SK-N-SH treated with all-trans-retinoic acid at 6 μM for 48 hours (cell line): ENCODE measurements around the gene ADCY9.

Experiments used
- ARNTL ChIP-seq: fragments of 450-650 bp; formaldehyde crosslinking; IDR thresholded peaks from 2 replicates; pipeline ENCODE4 v1.5.0; 2020; ENCODE audit warnings: low read depth, mild to moderate bottlenecking, moderate library complexity, borderline replicate concordance
- ESRRG ChIP-seq: fragments of 250-450 bp; sonication (Bioruptor Pico); IDR thresholded peaks from 2 replicates; pipeline ENCODE4 v1.6.1; 2021; ENCODE audit warnings: mild to moderate bottlenecking
- GLIS3 ChIP-seq: fragments of 250-450 bp; sonication (Bioruptor Pico); IDR thresholded peaks from 2 replicates; pipeline ENCODE4 v1.5.0; 2020; ENCODE audit warnings: mild to moderate bottlenecking, moderate library complexity
- ISL1 ChIP-seq: fragments of 250-450 bp; sonication (Bioruptor Pico); IDR thresholded peaks from 2 replicates; pipeline ENCODE4 v2.1.2; 2022; ENCODE audit warnings: mild to moderate bottlenecking, moderate library complexity
- OSR1 ChIP-seq: fragments of 250-450 bp; sonication (Bioruptor Pico); IDR thresholded peaks from 2 replicates; pipeline ENCODE4 v1.8.0; 2022; ENCODE audit warnings: moderate library complexity, mild to moderate bottlenecking, inconsistent platforms
- RARB ChIP-seq: fragments of 250-450 bp; sonication (Bioruptor Pico); IDR thresholded peaks from 2 replicates; pipeline ENCODE4 v1.8.0; 2021; ENCODE audit warnings: mild to moderate bottlenecking, moderate library complexity
- ZFP3 ChIP-seq: fragments of 250-450 bp; sonication (Bioruptor Pico); IDR thresholded peaks from 2 replicates; pipeline ENCODE4 v1.5.0; 2020; ENCODE audit warnings: mild to moderate bottlenecking, moderate library complexity
- ZFP30 ChIP-seq: fragments of 450-650 bp; formaldehyde crosslinking; IDR thresholded peaks from 2 replicates; pipeline ENCODE4 v1.5.0; 2022; ENCODE audit warnings: mild to moderate bottlenecking, moderate library complexity
- ZNF70 ChIP-seq: fragments of 450-650 bp; formaldehyde crosslinking; IDR thresholded peaks from 2 replicates; pipeline ENCODE4 v1.5.0; 2020; ENCODE audit warnings: mild to moderate bottlenecking, moderate library complexity
- ZNF8 ChIP-seq: fragments of 450-650 bp; formaldehyde crosslinking; IDR thresholded peaks from 2 replicates; pipeline ENCODE4 v1.5.0; 2020; ENCODE audit warnings: mild to moderate bottlenecking, moderate library complexity
- TF ChIP-seq, protein P1 (sequence below): fragments of 250-450 bp; sonication (Bioruptor Pico); IDR thresholded peaks from 2 replicates; pipeline ENCODE4 v1.8.0; 2020; ENCODE audit warnings: mild to moderate bottlenecking, moderate library complexity, borderline replicate concordance
- TF ChIP-seq, protein P2 (sequence below): fragments of 250-450 bp; sonication (Bioruptor Pico); IDR thresholded peaks from 2 replicates; pipeline ENCODE4 v1.8.0; 2021; ENCODE audit warnings: low read depth, mild to moderate bottlenecking, moderate library complexity, borderline replicate concordance
- TF ChIP-seq, protein P3 (sequence below): fragments of 250-450 bp; sonication (Bioruptor Pico); IDR thresholded peaks from 2 replicates; pipeline ENCODE4 v1.5.0; 2020; ENCODE audit warnings: mild to moderate bottlenecking, moderate library complexity
- TF ChIP-seq, protein P4 (sequence below): fragments of 250-450 bp; sonication (Bioruptor Pico); IDR thresholded peaks from 2 replicates; pipeline ENCODE4 v1.5.1; 2021; ENCODE audit warnings: mild to moderate bottlenecking, moderate library complexity

DNA sequence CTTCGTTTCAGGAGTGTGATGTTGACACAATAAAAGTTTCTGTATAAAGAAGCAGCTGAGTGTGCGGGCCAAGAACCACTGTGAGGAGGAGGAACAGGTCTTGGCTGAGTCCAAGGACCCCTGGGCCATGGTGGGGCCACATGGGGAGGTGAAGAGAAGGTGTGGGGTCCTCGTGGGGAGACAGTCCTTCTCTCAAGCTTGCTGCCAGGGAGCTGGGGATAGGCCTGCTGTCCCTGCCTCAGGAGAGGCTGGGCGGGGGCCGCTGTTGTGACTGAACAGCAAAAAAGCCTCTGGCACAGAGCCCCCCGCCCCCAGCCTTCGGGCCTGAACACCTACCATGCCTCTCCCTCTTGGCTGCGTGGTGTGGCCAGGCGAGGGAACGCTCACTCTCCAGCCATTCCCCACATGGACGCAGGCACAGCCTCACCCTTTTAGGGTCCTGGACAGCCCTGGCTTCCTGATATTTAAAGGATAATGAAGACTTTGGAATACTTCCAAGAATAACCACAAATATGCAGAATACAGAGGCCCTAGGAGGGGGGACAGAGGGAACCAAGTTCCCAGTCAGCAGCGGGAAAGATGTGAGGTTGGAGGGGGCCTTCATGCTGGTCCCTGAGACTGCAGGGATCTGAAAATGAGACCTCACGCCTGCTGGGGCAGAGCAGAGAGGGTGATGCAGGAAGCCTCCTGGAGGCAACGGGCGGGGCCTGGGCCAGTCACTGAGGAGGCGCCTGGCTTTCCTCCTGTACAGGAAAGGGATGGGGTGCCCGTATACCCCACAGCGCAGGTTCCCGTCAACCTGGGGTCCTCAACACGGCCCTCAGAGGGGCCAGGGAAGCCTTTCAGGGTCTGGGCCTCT is 135.8 kb downstream of the ADCY9 start:
- TF ChIP-seq ARNTL (CRISPR knock-in tag), result no peak
- no peak for TF ChIP-seq ZNF8 (CRISPR knock-in tag)
- TF ChIP-seq ISL1 (CRISPR knock-in tag), result no peak
- TF ChIP-seq ZFP30, result no peak
- TF ChIP-seq, protein P1, sequence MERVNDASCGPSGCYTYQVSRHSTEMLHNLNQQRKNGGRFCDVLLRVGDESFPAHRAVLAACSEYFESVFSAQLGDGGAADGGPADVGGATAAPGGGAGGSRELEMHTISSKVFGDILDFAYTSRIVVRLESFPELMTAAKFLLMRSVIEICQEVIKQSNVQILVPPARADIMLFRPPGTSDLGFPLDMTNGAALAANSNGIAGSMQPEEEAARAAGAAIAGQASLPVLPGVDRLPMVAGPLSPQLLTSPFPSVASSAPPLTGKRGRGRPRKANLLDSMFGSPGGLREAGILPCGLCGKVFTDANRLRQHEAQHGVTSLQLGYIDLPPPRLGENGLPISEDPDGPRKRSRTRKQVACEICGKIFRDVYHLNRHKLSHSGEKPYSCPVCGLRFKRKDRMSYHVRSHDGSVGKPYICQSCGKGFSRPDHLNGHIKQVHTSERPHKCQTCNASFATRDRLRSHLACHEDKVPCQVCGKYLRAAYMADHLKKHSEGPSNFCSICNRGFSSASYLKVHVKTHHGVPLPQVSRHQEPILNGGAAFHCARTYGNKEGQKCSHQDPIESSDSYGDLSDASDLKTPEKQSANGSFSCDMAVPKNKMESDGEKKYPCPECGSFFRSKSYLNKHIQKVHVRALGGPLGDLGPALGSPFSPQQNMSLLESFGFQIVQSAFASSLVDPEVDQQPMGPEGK, result no peak
- TF ChIP-seq, protein P2, sequence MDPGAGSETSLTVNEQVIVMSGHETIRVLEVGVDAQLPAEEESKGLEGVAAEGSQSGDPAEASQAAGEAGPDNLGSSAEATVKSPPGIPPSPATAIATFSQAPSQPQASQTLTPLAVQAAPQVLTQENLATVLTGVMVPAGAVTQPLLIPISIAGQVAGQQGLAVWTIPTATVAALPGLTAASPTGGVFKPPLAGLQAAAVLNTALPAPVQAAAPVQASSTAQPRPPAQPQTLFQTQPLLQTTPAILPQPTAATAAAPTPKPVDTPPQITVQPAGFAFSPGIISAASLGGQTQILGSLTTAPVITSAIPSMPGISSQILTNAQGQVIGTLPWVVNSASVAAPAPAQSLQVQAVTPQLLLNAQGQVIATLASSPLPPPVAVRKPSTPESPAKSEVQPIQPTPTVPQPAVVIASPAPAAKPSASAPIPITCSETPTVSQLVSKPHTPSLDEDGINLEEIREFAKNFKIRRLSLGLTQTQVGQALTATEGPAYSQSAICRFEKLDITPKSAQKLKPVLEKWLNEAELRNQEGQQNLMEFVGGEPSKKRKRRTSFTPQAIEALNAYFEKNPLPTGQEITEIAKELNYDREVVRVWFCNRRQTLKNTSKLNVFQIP (CRISPR knock-in tag), result no peak
- no peak for TF ChIP-seq OSR1 (CRISPR knock-in tag)
- TF ChIP-seq RARB (CRISPR knock-in tag), result no peak
- no peak for TF ChIP-seq ESRRG (CRISPR knock-in tag)
- no peak for TF ChIP-seq ZNF70 (CRISPR knock-in tag)
- no peak for TF ChIP-seq ZFP3
- TF ChIP-seq GLIS3 (CRISPR knock-in tag), result no peak
- TF ChIP-seq, protein P3, sequence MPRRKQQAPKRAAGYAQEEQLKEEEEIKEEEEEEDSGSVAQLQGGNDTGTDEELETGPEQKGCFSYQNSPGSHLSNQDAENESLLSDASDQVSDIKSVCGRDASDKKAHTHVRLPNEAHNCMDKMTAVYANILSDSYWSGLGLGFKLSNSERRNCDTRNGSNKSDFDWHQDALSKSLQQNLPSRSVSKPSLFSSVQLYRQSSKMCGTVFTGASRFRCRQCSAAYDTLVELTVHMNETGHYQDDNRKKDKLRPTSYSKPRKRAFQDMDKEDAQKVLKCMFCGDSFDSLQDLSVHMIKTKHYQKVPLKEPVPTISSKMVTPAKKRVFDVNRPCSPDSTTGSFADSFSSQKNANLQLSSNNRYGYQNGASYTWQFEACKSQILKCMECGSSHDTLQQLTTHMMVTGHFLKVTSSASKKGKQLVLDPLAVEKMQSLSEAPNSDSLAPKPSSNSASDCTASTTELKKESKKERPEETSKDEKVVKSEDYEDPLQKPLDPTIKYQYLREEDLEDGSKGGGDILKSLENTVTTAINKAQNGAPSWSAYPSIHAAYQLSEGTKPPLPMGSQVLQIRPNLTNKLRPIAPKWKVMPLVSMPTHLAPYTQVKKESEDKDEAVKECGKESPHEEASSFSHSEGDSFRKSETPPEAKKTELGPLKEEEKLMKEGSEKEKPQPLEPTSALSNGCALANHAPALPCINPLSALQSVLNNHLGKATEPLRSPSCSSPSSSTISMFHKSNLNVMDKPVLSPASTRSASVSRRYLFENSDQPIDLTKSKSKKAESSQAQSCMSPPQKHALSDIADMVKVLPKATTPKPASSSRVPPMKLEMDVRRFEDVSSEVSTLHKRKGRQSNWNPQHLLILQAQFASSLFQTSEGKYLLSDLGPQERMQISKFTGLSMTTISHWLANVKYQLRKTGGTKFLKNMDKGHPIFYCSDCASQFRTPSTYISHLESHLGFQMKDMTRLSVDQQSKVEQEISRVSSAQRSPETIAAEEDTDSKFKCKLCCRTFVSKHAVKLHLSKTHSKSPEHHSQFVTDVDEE (CRISPR knock-in tag), result no peak
- TF ChIP-seq, protein P4, sequence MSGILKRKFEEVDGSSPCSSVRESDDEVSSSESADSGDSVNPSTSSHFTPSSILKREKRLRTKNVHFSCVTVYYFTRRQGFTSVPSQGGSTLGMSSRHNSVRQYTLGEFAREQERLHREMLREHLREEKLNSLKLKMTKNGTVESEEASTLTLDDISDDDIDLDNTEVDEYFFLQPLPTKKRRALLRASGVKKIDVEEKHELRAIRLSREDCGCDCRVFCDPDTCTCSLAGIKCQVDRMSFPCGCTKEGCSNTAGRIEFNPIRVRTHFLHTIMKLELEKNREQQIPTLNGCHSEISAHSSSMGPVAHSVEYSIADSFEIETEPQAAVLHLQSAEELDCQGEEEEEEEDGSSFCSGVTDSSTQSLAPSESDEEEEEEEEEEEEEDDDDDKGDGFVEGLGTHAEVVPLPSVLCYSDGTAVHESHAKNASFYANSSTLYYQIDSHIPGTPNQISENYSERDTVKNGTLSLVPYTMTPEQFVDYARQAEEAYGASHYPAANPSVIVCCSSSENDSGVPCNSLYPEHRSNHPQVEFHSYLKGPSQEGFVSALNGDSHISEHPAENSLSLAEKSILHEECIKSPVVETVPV (CRISPR knock-in tag), result no peak
